HCT116 (cell line): Measurements from ENCODE around the gene KLHL17. TPM values are rescaled to one million over a fixed set of nuclear protein-coding genes. Genes with fewer than 3 reads are reported as not detected.

Experiments used
- ATAC-seq: fragments of 200-7000 bp; cut with Tn5 transposase; 2 replicates; pipeline ENCODE4 v1.9.1; 2020; ENCODE audit warnings: mild to moderate bottlenecking, moderate library complexity
- BruUV-seq: library from RNA; stranded (reverse); fragments of 400-500 nt; replicated peaks from 2 replicates; lab custom pipeline; 2021; lab: Mats Ljungman, UMichigan
- CTCF ChIA-PET: fragments of 300-600 bp; sonication (Branson Sonifier 250); formaldehyde crosslinking; loops from one replicate; lab custom pipeline; 2021; ENCODE audit warnings: antibody characterized with exemption; lab: Charles Lee
- POLR2A ChIA-PET: fragments of 300-600, 350-600 bp; sonication (Branson Sonifier 250); formaldehyde crosslinking; loops from one replicate; lab custom pipeline; 2021; ENCODE audit warnings: antibody characterized with exemption; lab: Charles Lee
- RAD21 ChIA-PET, 2 experiments: fragments of 300-600 bp; sonication (Branson Sonifier 250); formaldehyde crosslinking; loops; one replicate each; lab custom pipeline; 2023; ENCODE audit warnings: low total read pairs in 2 of 2; ENCODE audit not compliant: uncharacterized antibody in 2 of 2, unreplicated experiment in 2 of 2, low non-redundant PET in 1 of 2; lab: Charles Lee
- DNase-seq: peaks from one replicate; pipeline ENCODE4 v3.0.0-alpha.2; 2010; ENCODE audit warnings: low read depth, low spot score
- H2AFZ ChIP-seq: fragments of 200-600 bp; shearing (Covaris generic), sonication (generic); 2 replicates; pipeline ENCODE4 v1.6.1; 2017; ENCODE audit warnings: low read depth, mixed run types, mixed read lengths, antibody characterized with exemption, low read length; ENCODE audit not compliant: poor library complexity, severe bottlenecking
- H3K27ac ChIP-seq: 2 replicates; pipeline ENCODE4 v1.5.1; 2012; ENCODE audit warnings: low read depth, low read length
- H3K27me3 ChIP-seq: fragments of 200-600 bp; sonication (generic); 2 replicates; pipeline ENCODE4 v1.6.1; 2016; ENCODE audit warnings: mixed run types, low read length, mixed read lengths; ENCODE audit not compliant: insufficient read depth
- H3K36me3 ChIP-seq, 2 experiments: fragments of 200-500 bp in 1 of 2; fragments of 200-600 bp in 1 of 2; sonication (Bioruptor generic) in 1 of 2; sonication (generic) in 1 of 2; 2 replicates each; pipeline versions ENCODE4 v1.5.1 to v1.6.1; 2014 to 2016; ENCODE audit warnings: low read length in 2 of 2, inconsistent platforms in 1 of 2, mixed read lengths in 1 of 2, mixed run types in 1 of 2; ENCODE audit not compliant: insufficient read depth in 2 of 2, control insufficient read depth in 1 of 2
- H3K4me1 ChIP-seq, 2 experiments: fragments of 200-600 bp in 1 of 2; sonication (generic) in 1 of 2; 2 replicates each; pipeline versions ENCODE4 v1.5.1 to v1.6.1; 2012 to 2017; ENCODE audit warnings: low read length in 2 of 2, inconsistent platforms in 1 of 2, mild to moderate bottlenecking in 1 of 2, mixed read lengths in 1 of 2, mixed run types in 1 of 2, moderate library complexity in 1 of 2; ENCODE audit not compliant: insufficient read depth in 2 of 2, control insufficient read depth in 1 of 2
- H3K4me2 ChIP-seq: fragments of 200-600 bp; sonication (generic); 2 replicates; pipeline ENCODE4 v1.6.1; 2017; ENCODE audit warnings: mixed run types, low read length, mixed read lengths
- H3K4me3 ChIP-seq, 2 experiments: fragments of 200-600 bp in 1 of 2; sonication (generic) in 1 of 2; replicated peaks in 1 of 2; 2 replicates each; pipeline ENCODE4 v1.5.1; 2011 to 2016; ENCODE audit warnings: low read length in 2 of 2, control low read depth in 1 of 2, low read depth in 1 of 2, mild to moderate bottlenecking in 1 of 2, mixed read lengths in 1 of 2, mixed run types in 1 of 2
- H3K79me2 ChIP-seq: fragments of 200-600 bp; sonication (generic); 2 replicates; pipeline ENCODE4 v1.6.1; 2017; ENCODE audit warnings: mild to moderate bottlenecking, mixed run types, low read length, moderate library complexity, mixed read lengths; ENCODE audit not compliant: insufficient read depth
- H3K9ac ChIP-seq: fragments of 200-600 bp; sonication (generic); 2 replicates; pipeline ENCODE4 v1.6.1; 2016; ENCODE audit warnings: low read length, mixed read lengths
- H3K9me2 ChIP-seq: fragments of 200-600 bp; sonication (generic), shearing (Covaris generic); 2 replicates; pipeline ENCODE4 v1.6.1; 2017; ENCODE audit warnings: mixed run types, mild to moderate bottlenecking, moderate library complexity; ENCODE audit not compliant: insufficient read depth
- H3K9me3 ChIP-seq, 2 experiments: fragments of 200-500 bp in 1 of 2; fragments of 200-600 bp in 1 of 2; sonication (Bioruptor generic) in 1 of 2; sonication (generic) in 1 of 2; 2 replicates each; pipeline ENCODE4 v1.6.1; 2014 to 2017; ENCODE audit warnings: low read length in 2 of 2, mixed read lengths in 2 of 2, inconsistent platforms in 1 of 2, low read depth in 1 of 2, mild to moderate bottlenecking in 1 of 2, mixed run types in 1 of 2, moderate library complexity in 1 of 2; ENCODE audit not compliant: control insufficient read depth in 1 of 2, insufficient read depth in 1 of 2
- H4K20me1 ChIP-seq: fragments of 200-600 bp; sonication (generic), shearing (Covaris generic); 2 replicates; pipeline ENCODE4 v1.6.1; 2017; ENCODE audit warnings: mixed run types, mild to moderate bottlenecking, moderate library complexity; ENCODE audit not compliant: insufficient read depth
- CBX3 ChIP-seq: IDR thresholded peaks from 2 replicates; pipeline ENCODE4 v1.6.1; 2012; ENCODE audit warnings: low read depth
- ELF1 ChIP-seq: IDR thresholded peaks from 2 replicates; pipeline ENCODE4 v1.6.1; 2012; ENCODE audit warnings: low read depth, borderline replicate concordance
- EZH2phosphoT487 ChIP-seq: fragments of 200-600 bp; IDR thresholded peaks from 2 replicates; pipeline ENCODE4 v1.6.1; 2018; ENCODE audit warnings: antibody characterized with exemption, borderline replicate concordance
- FOSL1 ChIP-seq: IDR thresholded peaks from 2 replicates; pipeline ENCODE4 v1.6.1; 2012; ENCODE audit warnings: low read depth
- MAX ChIP-seq: IDR thresholded peaks from 2 replicates; pipeline ENCODE4 v1.6.1; 2012
- POLR2AphosphoS5 ChIP-seq: IDR thresholded peaks from 2 replicates; pipeline ENCODE4 v1.6.1; 2011; ENCODE audit warnings: mild to moderate bottlenecking, low read depth, low read length, moderate library complexity
- RAD21 ChIP-seq: IDR thresholded peaks from 2 replicates; pipeline ENCODE4 v1.6.1; 2012; ENCODE audit warnings: low read depth, mild to moderate bottlenecking
- REST ChIP-seq: IDR thresholded peaks from 2 replicates; pipeline ENCODE4 v1.6.1; 2012; ENCODE audit warnings: low read depth
- SIN3A ChIP-seq: IDR thresholded peaks from 2 replicates; pipeline ENCODE4 v1.6.1; 2012; ENCODE audit warnings: low read depth
- ZBTB33 ChIP-seq: IDR thresholded peaks from 2 replicates; pipeline ENCODE4 v1.6.1; 2011; ENCODE audit warnings: mild to moderate bottlenecking, low read length, moderate library complexity; ENCODE audit not compliant: insufficient replicate concordance; ENCODE audit errors: extremely low read depth
- ZFX ChIP-seq: fragments of 450-650 bp; IDR thresholded peaks from 2 replicates; pipeline ENCODE4 v1.6.1; 2017
- intact Hi-C: fragments of 100-400 bp; cut with micrococcal nuclease; formaldehyde crosslinking; loops from 2 replicates; pipeline ENCODE4 v1.10.0; 2022
- total RNA-seq: library from RNA; stranded (reverse); gene quantifications from one replicate; pipeline ENCODE4 v1.2.1, GENCODE V29; 2021; ENCODE audit not compliant: unreplicated experiment
- TF ChIP-seq, protein P1 (sequence below): IDR thresholded peaks from 2 replicates; pipeline ENCODE4 v1.6.1; 2012

Gene KLHL17
- total RNA-seq, 1 experiment from 2014 or later = 100.0 TPM

GRCh38 chr1:963301-963651, 2.9 kb downstream of the KLHL17 start (continued):
- TF ChIP-seq REST (no peak), MAX (no peak), CBX3 (no peak), ZBTB33 (no peak)

- H3K27me3 ChIP-seq = no peaks in the 10 kb centered on the region
- no peak for DNase-seq
- H3K4me2 ChIP-seq = no peak overlapping the region
- POLR2A ChIA-PET = interaction anchor here (0.7 kb wide), 1 partner anchor 50 kb away, joined by 3 read pairs; the partner anchor contains the start of gene ISG15
- no peak overlapping the region for H3K27ac ChIP-seq
- no peak overlapping the region for H3K4me3 ChIP-seq
- no peak overlapping the region for H2AFZ ChIP-seq
- intact Hi-C loops = loop anchor here (5.0 kb wide), 1 partner anchor 62 kb away; no protein-coding TSS in a partner anchor
- no peaks in the 10 kb centered on the region for H3K9me3 ChIP-seq
- ATAC-seq = no peak
- CTCF ChIA-PET = no interaction called here
- H4K20me1 ChIP-seq = no peaks in the 10 kb centered on the region
- RAD21 ChIA-PET = no interaction called here
- peaks cover 11 to 19% of the 10 kb centered on the region in 2 experiments; a peak in 3 of 4 replicates for H3K36me3 ChIP-seq
- H3K9ac ChIP-seq = no peak overlapping the region
- peaks cover 27% of the 10 kb centered on the region for H3K79me2 ChIP-seq
- H3K9me2 ChIP-seq = no peaks in the 10 kb centered on the region
- H3K4me1 ChIP-seq = peaks cover 21 to 41% of the 10 kb centered on the region in 2 experiments
- BruUV-seq = no TSS peak
- TF ChIP-seq SIN3A = no peak
- TF ChIP-seq POLR2AphosphoS5 = no peak
- TF ChIP-seq FOSL1 = no peak
- no peak for TF ChIP-seq RAD21
- no peak for TF ChIP-seq EZH2phosphoT487
- TF ChIP-seq CBX3 = no peak
- TF ChIP-seq ZBTB33 = no peak
- TF ChIP-seq ZFX = no peak
- TF ChIP-seq, protein P1, sequence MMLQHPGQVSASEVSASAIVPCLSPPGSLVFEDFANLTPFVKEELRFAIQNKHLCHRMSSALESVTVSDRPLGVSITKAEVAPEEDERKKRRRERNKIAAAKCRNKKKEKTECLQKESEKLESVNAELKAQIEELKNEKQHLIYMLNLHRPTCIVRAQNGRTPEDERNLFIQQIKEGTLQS = no peak
- TF ChIP-seq ELF1 = no peak
These were observed 3.6 kb downstream of the KLHL17 start for GRCh38 chr1:963746-964525.
